NCI-H2196 treated with DMSO at 0.1 percent for 48 hours (cell line): ENCODE data around the gene AK6.
"Not testable (repeated sequence)": the region's sequence is repeated elsewhere in the genome, so short reads cannot be mapped to it uniquely, and the experiment has no call there.

Experiments
- DNase-seq: peaks from one replicate; lab custom pipeline; 2025; ENCODE audit not compliant: unreplicated experiment; lab: John Stamatoyannopoulos, UW

Gene AK6

DNA sequence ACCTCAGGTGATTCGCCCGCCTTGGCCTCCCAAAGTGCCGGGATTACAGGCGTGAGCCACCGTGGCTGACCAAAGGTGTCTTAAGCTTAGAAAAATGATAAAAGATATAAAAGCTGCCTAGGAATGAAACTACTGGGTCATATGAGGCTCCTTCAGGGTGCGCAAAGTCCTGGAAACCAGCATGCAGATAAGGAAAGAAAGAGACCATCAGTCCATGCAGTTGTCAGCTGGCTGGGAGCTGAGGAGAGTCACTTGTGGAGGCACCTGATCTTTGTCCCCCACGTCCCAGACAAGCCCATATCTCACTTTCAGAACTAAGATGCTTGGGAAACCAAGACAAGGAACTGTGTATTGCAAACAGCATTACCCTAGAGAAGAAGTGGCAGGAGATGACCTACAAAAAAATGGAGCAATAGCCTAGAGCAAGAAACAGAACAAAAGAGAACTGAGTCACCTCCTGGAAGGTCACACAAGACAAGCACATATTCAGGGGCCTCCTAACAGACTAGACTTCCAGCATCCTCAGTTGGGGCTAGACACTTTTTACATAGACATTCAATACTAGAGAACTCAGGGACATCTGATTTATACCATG lies 33.9 kb downstream of the AK6 start:
- DNase-seq: no peak

DNA sequence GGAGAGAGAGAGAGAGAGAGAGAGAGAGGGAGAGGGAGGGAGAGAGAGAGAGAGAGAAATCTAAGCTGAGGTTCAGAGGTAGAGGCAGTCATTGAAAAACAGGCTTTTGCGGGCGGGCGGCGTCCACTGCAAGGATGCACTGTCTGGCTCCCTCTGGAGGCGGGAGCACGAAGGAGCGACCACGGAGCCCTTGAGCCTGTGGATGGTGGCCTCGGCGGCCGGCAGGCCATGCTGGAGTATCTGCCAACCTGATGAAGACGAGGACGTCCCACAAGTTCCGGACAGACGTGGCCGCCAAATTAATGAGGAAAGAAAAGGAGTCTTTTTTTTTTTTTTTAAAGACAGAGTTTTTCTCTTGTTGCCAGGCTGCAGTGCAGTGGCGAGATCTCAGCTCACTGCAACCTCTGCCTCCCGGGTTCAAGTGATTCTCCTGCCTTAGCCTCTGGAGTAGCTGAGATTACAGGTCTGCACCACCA lies 34.5 kb downstream of the AK6 start:
- DNase-seq: peak; percentile 3

DNA sequence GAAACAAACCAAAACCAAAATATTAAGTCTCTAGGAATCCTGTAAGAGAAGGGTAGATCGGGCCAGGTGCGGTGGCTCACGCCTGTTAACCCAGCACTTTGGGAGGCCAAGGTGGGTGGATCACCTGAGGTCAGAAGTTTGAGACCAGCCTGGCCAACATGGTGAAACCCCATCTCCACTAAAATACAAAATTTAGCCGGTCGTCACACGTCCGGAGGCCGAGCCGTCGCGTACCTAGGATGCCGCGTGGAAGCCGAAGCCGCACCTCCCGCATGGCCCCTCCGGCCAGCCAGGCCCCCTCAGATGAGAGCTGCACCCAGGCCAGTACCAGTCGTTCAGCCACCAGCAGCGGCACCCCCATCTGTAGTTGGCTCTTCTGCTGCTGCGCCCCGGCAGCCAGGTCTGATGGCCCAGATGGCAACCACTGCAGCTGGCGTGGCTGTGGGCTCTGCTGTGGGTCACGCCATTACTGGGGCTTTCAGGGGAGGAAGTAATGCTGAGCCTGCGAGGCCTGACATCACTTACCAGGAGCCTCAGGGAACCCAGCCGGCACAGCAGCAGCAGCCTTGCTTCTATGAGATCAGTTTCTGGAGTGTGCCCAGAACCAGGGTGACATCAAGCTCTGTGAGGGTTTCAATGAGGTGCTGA lies 35.5 kb downstream of the AK6 start:
- not testable (repeated sequence) for DNase-seq

GRCh38 chr5:69331528-69332445 lies 37.5 kb downstream of the AK6 start:
- DNase-seq: no peak

DNA sequence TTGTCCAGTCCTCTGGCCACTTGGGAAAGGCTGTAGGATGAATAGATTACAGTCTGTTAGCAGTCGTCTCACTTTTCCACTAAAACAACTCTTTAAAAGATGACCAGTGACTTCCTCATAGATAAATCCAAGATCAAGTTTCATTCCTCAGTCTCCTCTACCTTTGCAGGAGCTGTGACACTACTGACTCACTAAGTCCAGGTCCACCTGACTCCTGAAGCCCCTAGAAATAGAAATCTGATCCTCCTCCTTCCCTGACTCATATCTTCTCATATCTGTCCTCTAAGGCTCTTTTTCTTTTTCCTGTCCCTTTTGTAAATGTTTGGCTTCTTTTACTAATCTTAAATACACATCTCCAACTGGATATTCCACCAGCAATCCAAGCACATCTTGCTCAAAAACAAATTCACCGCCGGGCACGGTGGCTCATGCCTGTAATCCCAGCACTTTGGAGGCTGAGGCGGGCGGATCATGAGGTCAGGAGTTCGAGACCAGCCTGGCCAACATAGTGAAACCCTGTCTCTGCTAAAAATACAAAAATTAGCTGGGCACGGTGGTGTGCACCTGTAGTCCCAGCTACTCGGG lies 39.3 kb downstream of the AK6 start:
- DNase-seq: no peak

DNA sequence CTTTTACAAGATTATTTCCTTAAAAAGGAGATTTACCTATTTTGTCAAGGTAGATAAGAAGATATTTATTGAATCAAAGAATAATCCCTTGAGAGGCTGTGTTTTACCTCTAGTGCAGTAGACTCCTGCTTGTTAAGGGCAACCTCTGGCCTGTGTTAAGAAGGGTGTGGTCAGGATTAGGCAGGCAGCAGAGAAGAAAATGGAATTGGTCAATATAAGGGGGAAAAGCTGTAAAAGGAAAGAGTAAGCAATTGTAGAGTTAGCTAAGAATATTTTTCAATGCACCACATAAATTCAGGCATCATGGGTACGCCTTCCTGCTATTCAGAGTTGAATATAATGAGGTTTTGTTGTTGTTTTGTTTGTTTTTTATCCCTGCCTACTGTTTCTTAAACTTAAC lies 43.0 kb downstream of the AK6 start:
- DNase-seq: no peak

DNA sequence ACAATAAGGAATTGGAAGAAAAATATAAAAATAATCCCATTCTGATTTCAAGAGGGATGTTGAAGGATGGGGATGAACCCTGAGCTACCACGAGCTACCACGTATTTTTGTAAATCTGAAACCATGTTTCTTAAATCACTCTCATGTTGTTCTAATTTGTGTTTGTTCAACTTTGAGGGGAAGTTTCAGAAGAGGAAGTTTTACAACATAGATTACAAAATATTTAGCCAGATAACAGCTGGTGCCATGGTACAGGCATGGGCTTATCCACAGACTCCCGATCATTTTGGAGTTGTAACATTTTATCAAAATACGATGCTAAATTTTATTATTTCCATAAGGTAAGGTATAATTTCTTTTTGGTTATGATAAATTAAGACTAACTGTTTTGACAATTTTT lies 51.9 kb downstream of the AK6 start:
- no peak for DNase-seq

DNA sequence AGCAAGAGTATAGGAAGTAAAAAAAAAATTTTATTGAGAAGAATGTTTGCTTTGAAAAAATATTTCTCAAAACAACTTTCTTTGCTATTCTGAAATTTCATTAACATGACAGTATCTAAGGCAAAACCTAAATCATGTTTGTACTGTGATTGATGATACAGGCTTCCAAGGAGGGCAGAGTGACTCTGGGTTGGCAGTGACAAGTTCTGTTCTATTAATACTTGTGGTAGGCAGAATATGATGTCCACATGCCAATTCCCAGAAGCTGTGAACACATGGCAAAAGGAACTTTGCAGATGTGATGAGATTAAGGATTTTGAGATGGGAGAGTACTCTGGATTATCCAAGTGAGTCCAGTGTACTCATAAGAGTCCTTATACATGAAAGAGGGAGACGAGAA lies 53.3 kb downstream of the AK6 start:
- DNase-seq: no peak

DNA sequence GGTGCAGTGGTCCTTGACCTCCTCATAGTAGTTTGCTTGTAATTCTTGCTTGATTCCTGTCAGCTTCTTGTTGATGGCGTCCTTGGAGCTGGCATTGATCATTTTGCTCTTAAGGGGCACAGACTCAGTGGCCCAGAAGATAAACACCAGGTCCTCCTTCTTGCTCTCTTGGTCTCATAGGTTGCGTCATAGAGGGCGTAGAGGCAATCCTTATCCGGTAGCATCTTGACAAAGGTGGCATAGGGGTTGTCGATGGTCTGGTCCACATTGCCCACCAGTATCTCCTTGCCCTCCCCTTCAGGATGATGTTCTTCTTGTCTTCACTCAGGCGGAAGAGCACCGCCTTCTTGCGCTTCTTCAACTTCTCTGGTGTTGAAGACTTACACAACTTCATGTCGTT lies 55.9 kb downstream of the AK6 start:
- no peak for DNase-seq

DNA sequence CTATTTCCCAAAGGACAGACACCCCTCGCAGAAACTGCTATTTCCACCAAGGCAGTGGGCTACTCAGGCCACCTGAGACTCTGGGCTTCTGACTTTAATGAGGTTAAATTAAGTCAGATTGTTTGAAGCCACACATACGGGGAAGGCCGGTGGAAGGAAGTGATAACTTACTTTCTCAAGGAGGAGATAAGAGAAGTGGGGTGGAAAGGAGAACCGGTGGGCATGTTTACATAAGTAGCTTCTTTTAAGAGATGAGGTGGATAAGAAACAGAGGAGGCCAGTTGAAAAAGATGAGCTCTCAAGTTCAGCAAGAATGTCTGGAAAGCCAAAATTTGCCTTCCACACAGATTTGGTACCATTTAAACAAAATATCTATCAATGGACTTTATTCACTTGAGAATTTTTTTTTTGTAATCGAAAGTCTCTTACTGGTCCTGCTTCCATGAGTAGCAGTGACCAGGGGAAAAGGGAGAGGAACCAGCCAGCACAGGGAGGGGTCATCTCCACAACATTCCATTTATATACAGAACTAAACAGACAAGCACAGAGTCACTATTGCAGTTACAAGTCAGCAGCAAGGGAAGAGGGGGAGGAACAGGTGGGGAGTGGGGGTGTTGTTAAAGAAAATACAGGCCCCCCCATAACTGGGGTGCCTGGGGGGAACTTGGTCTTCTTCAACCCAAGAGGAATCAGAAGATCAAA lies 56.7 kb downstream of the AK6 start:
- no peak for DNase-seq

DNA sequence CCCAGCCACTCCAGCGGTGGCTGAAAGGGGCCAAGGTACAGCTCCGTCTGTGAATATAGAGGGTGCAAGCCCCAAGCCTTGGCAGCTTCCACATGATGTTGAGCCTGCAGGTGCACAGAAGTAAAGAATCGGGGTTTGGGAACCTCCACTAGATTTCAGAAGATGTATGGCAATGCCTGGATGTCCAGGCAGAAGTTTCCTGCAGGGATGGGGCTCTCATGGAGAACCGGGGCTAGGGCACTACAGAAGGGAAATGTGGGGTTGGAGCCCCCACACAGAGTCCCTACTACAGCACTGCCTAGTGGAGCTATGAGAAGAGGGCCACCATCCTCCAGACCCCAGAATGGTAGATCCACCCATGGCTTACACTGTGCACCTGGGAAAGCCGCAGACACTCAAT lies 59.9 kb downstream of the AK6 start:
- no peak for DNase-seq

- DNase-seq: no peak
These were observed 61.2 kb downstream of the AK6 start for GRCh38 chr5:69308046-69308553.

DNA sequence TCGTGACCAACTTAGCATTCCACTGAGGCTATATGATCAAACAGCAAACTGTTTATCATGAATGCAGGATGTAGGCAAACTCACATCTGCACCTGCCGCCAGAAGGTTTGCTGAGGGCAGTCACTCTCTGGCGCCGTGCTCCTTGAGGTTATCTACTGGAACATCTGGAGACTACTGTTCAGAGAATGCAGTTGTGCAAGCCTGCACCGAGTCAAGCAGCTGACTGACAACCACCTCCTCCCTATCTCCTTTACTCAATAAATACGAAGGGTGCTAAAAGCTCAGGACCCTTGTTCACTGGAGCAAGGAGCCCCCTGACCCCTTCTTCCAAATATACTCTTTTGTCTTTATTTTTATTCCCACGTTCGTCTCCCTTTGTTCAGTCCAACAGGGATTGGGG lies 63.8 kb downstream of the AK6 start:
- no peak for DNase-seq
